ENCODE data around the gene UBQLN2. TPM values are rescaled to one million over a fixed set of nuclear protein-coding genes. Genes with fewer than 3 reads are reported as not detected.
A peak's percentile ranks its signal among the peaks of the same experiment; 100 is the strongest.
"Not testable (repeated sequence)": the region's sequence is repeated elsewhere in the genome, so short reads cannot be mapped to it uniquely, and the experiment has no call there.

The UBQLN2 gene
- total RNA-seq = 10 to 100 TPM; 24.2 to 43.7 (median 34.4) TPM

- Histone ChIP-seq H3K4me3 (peak within 1 kb of the TSS; percentile 57 to 75 (median 63)), H3K36me3 (no peaks in the 10 kb centered on the region), H3K4me1 (peaks cover 0 to 44% (median 4%) of the 10 kb centered on the region in 3 donors), H3K9me3 (no peaks in the 10 kb centered on the region), H3K27ac (peak within 1 kb of the TSS; percentile 91 to 95 (median 95)), H3K27me3 (no peaks in the 10 kb centered on the region)
- TF ChIP-seq CTCF (IDR thresholded peaks at IDR 0.05) (peak in 1 of 6 experiments; percentile 0), POLR2A (IDR thresholded peaks at IDR 0.05) (peak in 2 of 4 donors; percentile 77 to 89)
- WGBS, 2 donors = 1 to 29% methylated on average over 7 to 17 of the region's 70 CpGs
- peak; percentile 32 for DNase-seq
- intact Hi-C loops (cut with DNase I) = no loop called here
These were observed at the start of gene UBQLN2 for GRCh38 chrX:56563231-56564161. UBQLN2 (plus strand) TSS chrX:56563627; CDS start chrX:56563874, 247 bp downstream.

- no peak overlapping the region for H3K27ac ChIP-seq
- H3K4me3 ChIP-seq = no peak overlapping the region
- H3K36me3 ChIP-seq = no peaks in the 10 kb centered on the region
- no peaks in the 10 kb centered on the region for H3K9me3 ChIP-seq
- intact Hi-C loops (cut with DNase I) = no loop called here
- no peaks in the 10 kb centered on the region for H3K27me3 ChIP-seq
- H3K4me1 ChIP-seq = no peaks in the 10 kb centered on the region
- no peak for DNase-seq
- WGBS, 2 donors = 52 to 58% methylated on average over 2 of the region's 2 CpGs
- TF ChIP-seq CTCF (IDR thresholded peaks at IDR 0.05) (no peak), POLR2A (IDR thresholded peaks at IDR 0.05) (no peak)
These were observed 43.8 kb upstream of the UBQLN2 start for GRCh38 chrX:56519642-56520041.

- WGBS, 2 donors = 61 to 76% methylated on average over 2 of the region's 2 CpGs
- H3K9me3 ChIP-seq; H3K27ac ChIP-seq; H3K4me3 ChIP-seq; H3K27me3 ChIP-seq; intact Hi-C loops (cut with DNase I); H3K4me1 ChIP-seq; H3K36me3 ChIP-seq; DNase-seq: not testable (repeated sequence)
These were observed 33.9 kb upstream of the UBQLN2 start for GRCh38 chrX:56529482-56530007.

- no peaks in the 10 kb centered on the region for H3K27me3 ChIP-seq
- no peak overlapping the region for H3K27ac ChIP-seq
- no peak for DNase-seq
- H3K4me3 ChIP-seq = no peak overlapping the region
- no peaks in the 10 kb centered on the region for H3K36me3 ChIP-seq
- no peaks in the 10 kb centered on the region for H3K9me3 ChIP-seq
- H3K4me1 ChIP-seq = no peaks in the 10 kb centered on the region
- intact Hi-C loops (cut with DNase I) = no loop called here
- TF ChIP-seq CTCF (IDR thresholded peaks at IDR 0.05) = no peak
- TF ChIP-seq POLR2A (IDR thresholded peaks at IDR 0.05) = no peak
- WGBS, 2 donors = 38 to 46% methylated on average over 1 of the region's 1 CpG
These were observed 33.4 kb upstream of the UBQLN2 start for GRCh38 chrX:56530011-56530410.

GRCh38 chrX:56550667-56551066 lies 12.8 kb upstream of the UBQLN2 start:
- H3K4me1 ChIP-seq = no peaks in the 10 kb centered on the region
- H3K27me3 ChIP-seq = no peaks in the 10 kb centered on the region
- no peak for DNase-seq
- intact Hi-C loops (cut with DNase I) = no loop called here
- 100% methylated on average over 1 of the region's 1 CpG for WGBS, 2 donors
- H3K36me3 ChIP-seq = no peaks in the 10 kb centered on the region
- no peak overlapping the region for H3K27ac ChIP-seq
- TF ChIP-seq POLR2A (IDR thresholded peaks at IDR 0.05) (no peak), CTCF (IDR thresholded peaks at IDR 0.05) (no peak)
- no peak overlapping the region for H3K4me3 ChIP-seq
- H3K9me3 ChIP-seq = peaks cover 0 to 8% (median 0%) of the 10 kb centered on the region in 3 donors

All from esophagus squamous epithelium (tissue), 5 donors.